HepG2 (cell line): Measurements from ENCODE around the gene FSD2. TPM values are rescaled to one million over a fixed set of nuclear protein-coding genes. Genes with fewer than 3 reads are reported as not detected.
A peak's percentile ranks its signal among the peaks of the same experiment; 100 is the strongest.

Source experiments
- ATAC-seq: fragments of 200-7000 bp; cut with Tn5 transposase; 3 replicates; pipeline ENCODE4 v1.9.1; 2020; ENCODE audit warnings: mild to moderate bottlenecking, moderate library complexity
- BruUV-seq: library from RNA; stranded (reverse); fragments of 400-500 nt; replicated peaks from 2 replicates; lab custom pipeline; 2021; lab: Mats Ljungman, UMichigan
- CTCF ChIA-PET: fragments of 300-600 bp; formaldehyde crosslinking; extraction: SDS; loops from one replicate; lab custom pipeline; 2021; ENCODE audit warnings: low total read pairs, inconsistent platforms, low intra/inter-chr PET ratio; lab: Yijun Ruan, JAX
- POLR2A ChIA-PET: fragments of 350-600 bp; sonication (Branson Sonifier 250); formaldehyde crosslinking; loops from one replicate; lab custom pipeline; 2020; ENCODE audit warnings: antibody characterized with exemption, inconsistent platforms; lab: Yijun Ruan, JAX
- DNase-seq: peaks from one replicate; pipeline ENCODE4 v3.0.0-alpha.2; 2015; ENCODE audit warnings: low spot score
- FAIRE-seq: peaks from 3 replicates; lab custom pipeline; 2011; peaks lifted over from hg19 to GRCh38; lab: Jason Lieb, UNC
- H2AFZ ChIP-seq: one replicate; pipeline ENCODE4 v1.6.1; 2011; ENCODE audit warnings: low read length, inconsistent platforms
- H3K27ac ChIP-seq: fragments of 300-600 bp; 3 replicates; pipeline ENCODE4 v1.8.0; 2011; ENCODE audit warnings: mixed run types, mild to moderate bottlenecking, mixed read lengths, low read length, inconsistent platforms; ENCODE audit not compliant: insufficient read depth; ENCODE audit errors: extremely low read length
- H3K27me3 ChIP-seq, 2 experiments: fragments of 200-600 bp in 1 of 2; 2 replicates in 1 of 2; 3 replicates in 1 of 2; pipeline versions ENCODE4 v1.6.0 to v1.8.0; 2011; ENCODE audit warnings: low read length in 2 of 2, mild to moderate bottlenecking in 2 of 2, moderate library complexity in 2 of 2, inconsistent platforms in 1 of 2; ENCODE audit not compliant: insufficient read depth in 2 of 2, control insufficient read depth in 1 of 2
- H3K36me3 ChIP-seq, 2 experiments: fragments of 200-600 bp in 1 of 2; replicated peaks in 1 of 2; 2 replicates in 1 of 2; 3 replicates in 1 of 2; pipeline versions ENCODE4 v1.5.1 to v1.8.0; 2011; ENCODE audit warnings: low read length in 2 of 2, inconsistent platforms in 1 of 2; ENCODE audit not compliant: insufficient read depth in 2 of 2, control insufficient read depth in 1 of 2
- H3K4me1 ChIP-seq: 2 replicates; pipeline ENCODE4 v1.5.1; 2012; ENCODE audit warnings: low read length, inconsistent platforms; ENCODE audit not compliant: insufficient read depth
- H3K4me2 ChIP-seq: 2 replicates; pipeline ENCODE4 v1.6.0; 2011; ENCODE audit warnings: low read depth, low read length, inconsistent platforms
- H3K4me3 ChIP-seq, 3 experiments: fragments of 200-600 bp in 1 of 3; sonication (generic), shearing (Covaris generic) in 1 of 3; replicated peaks in 1 of 3; 2 replicates each; pipeline ENCODE4 v1.5.1; 2011 to 2016; ENCODE audit warnings: low read length in 3 of 3, inconsistent platforms in 2 of 3, low read depth in 2 of 3, mild to moderate bottlenecking in 2 of 3, control low read depth in 1 of 3, mixed read lengths in 1 of 3; ENCODE audit not compliant: insufficient read depth in 1 of 3
- H3K79me2 ChIP-seq: one replicate; pipeline ENCODE4 v1.6.1; 2011; ENCODE audit warnings: low read length, inconsistent platforms; ENCODE audit not compliant: insufficient read depth
- H3K9ac ChIP-seq: 2 replicates; pipeline ENCODE4 v1.6.0; 2011; ENCODE audit warnings: mild to moderate bottlenecking, low read depth, low read length, inconsistent platforms; ENCODE audit not compliant: insufficient read depth
- H3K9me3 ChIP-seq: 2 replicates; pipeline ENCODE4 v1.5.1; 2012; ENCODE audit warnings: mild to moderate bottlenecking, low read length
- H4K20me1 ChIP-seq: 2 replicates; pipeline ENCODE4 v1.6.0; 2011; ENCODE audit warnings: inconsistent platforms, mild to moderate bottlenecking, low read length, moderate library complexity; ENCODE audit not compliant: insufficient read depth
- ASH2L ChIP-seq: fragments of 300-600, 200-600 bp; sonication (generic); IDR thresholded peaks from 2 replicates; pipeline ENCODE4 v1.7.0; 2017; ENCODE audit warnings: low read depth, mild to moderate bottlenecking, moderate library complexity, mixed read lengths, low read length; ENCODE audit not compliant: insufficient read length
- CAMTA2 ChIP-seq: sonication (generic); formaldehyde crosslinking; IDR thresholded peaks from 2 replicates; pipeline ENCODE4 v1.4.0; 2020; ENCODE audit warnings: mild to moderate bottlenecking, missing genetic modification reagents, borderline replicate concordance
- CREB1 ChIP-seq, 2 experiments: fragments of 450-650 bp in 1 of 2; IDR thresholded peaks; 2 replicates each; pipeline ENCODE4 v1.6.1; 2016 to 2017; ENCODE audit warnings: control low read depth in 1 of 2, mild to moderate bottlenecking in 1 of 2, missing compliant biosample characterization in 1 of 2, missing genetic modification characterization in 1 of 2
- DNMT3B ChIP-seq: conservative IDR thresholded peaks from 2 replicates; pipeline ENCODE4 v1.6.1; 2016; ENCODE audit warnings: missing biosample characterization, control low read depth
- EHMT2 ChIP-seq: fragments of 200-600 bp; sonication (generic); IDR thresholded peaks from 2 replicates; pipeline ENCODE4 v1.7.0; 2017; ENCODE audit warnings: antibody characterized with exemption, low read depth, low read length, borderline replicate concordance
- JUN ChIP-seq: sonication (generic); formaldehyde crosslinking; IDR thresholded peaks from 2 replicates; pipeline ENCODE4 v1.4.0; 2020; ENCODE audit warnings: mild to moderate bottlenecking, missing genetic modification reagents
- KDM2A ChIP-seq: sonication (generic); formaldehyde crosslinking; IDR thresholded peaks from 2 replicates; pipeline ENCODE4 v1.4.0; 2020; ENCODE audit warnings: low read depth, missing genetic modification reagents, borderline replicate concordance
- LBX2 ChIP-seq: sonication (generic); formaldehyde crosslinking; IDR thresholded peaks from 2 replicates; pipeline ENCODE4 v1.5.0; 2020; ENCODE audit warnings: missing genetic modification reagents, mild to moderate bottlenecking, borderline replicate concordance
- RELA ChIP-seq: sonication (generic); formaldehyde crosslinking; IDR thresholded peaks from 2 replicates; pipeline ENCODE4 v1.4.0; 2020; ENCODE audit warnings: missing genetic modification reagents
- RXRB ChIP-seq: IDR thresholded peaks from 2 replicates; pipeline ENCODE4 v1.6.1; 2016; ENCODE audit warnings: borderline replicate concordance, missing genetic modification reagents, missing compliant biosample characterization
- SAP130 ChIP-seq: IDR thresholded peaks from 2 replicates; pipeline ENCODE4 v1.6.1; 2016; ENCODE audit warnings: low read depth
- STAG1 ChIP-seq: sonication (generic); formaldehyde crosslinking; IDR thresholded peaks from 2 replicates; pipeline ENCODE4 v1.4.0; 2020; ENCODE audit warnings: missing genetic modification reagents
- ZBTB1 ChIP-seq: sonication (generic); formaldehyde crosslinking; IDR thresholded peaks from 2 replicates; pipeline ENCODE4 v1.4.0; 2020; ENCODE audit warnings: missing genetic modification reagents, borderline replicate concordance
- ZBTB42 ChIP-seq: sonication (generic); formaldehyde crosslinking; IDR thresholded peaks from 2 replicates; pipeline ENCODE4 v1.5.0; 2020; ENCODE audit warnings: mild to moderate bottlenecking, missing genetic modification reagents
- ZC3H13 ChIP-seq: sonication (generic); formaldehyde crosslinking; IDR thresholded peaks from 2 replicates; pipeline ENCODE4 v1.8.1; 2023; ENCODE audit warnings: mild to moderate bottlenecking, missing genetic modification reagents, moderate library complexity
- ZFY ChIP-seq: sonication (generic); formaldehyde crosslinking; IDR thresholded peaks from 2 replicates; pipeline ENCODE4 v1.4.0; 2020; ENCODE audit warnings: missing genetic modification reagents
- ZNF253 ChIP-seq: sonication (generic); formaldehyde crosslinking; IDR thresholded peaks from 2 replicates; pipeline ENCODE4 v1.8.0; 2022; ENCODE audit warnings: mild to moderate bottlenecking, missing genetic modification reagents, borderline replicate concordance
- ZNF331 ChIP-seq: sonication (generic); formaldehyde crosslinking; IDR thresholded peaks from 2 replicates; pipeline ENCODE4 v1.4.0; 2020; ENCODE audit warnings: missing genetic modification reagents
- ZNF432 ChIP-seq: sonication (generic); formaldehyde crosslinking; IDR thresholded peaks from 2 replicates; pipeline ENCODE4 v1.5.0; 2020; ENCODE audit warnings: missing genetic modification reagents, mild to moderate bottlenecking, borderline replicate concordance
- ZSCAN29 ChIP-seq: sonication (generic); formaldehyde crosslinking; conservative IDR thresholded peaks from 2 replicates; pipeline ENCODE4 v1.4.0; 2020; ENCODE audit warnings: mild to moderate bottlenecking, missing genetic modification reagents
- WGBS: methylation state at CpG from one replicate; pipeline ENCODE4 v1.1.6; 2017; ENCODE audit warnings: low lambda C conversion rate; 5-methylcytosine and 5-hydroxymethylcytosine counted together
- in situ Hi-C: cut with HindIII; loops from 2 replicates; pipeline ENCODE4 v1.10.0; 2017; ENCODE audit warnings: low pct_unique_long_range_greater_than_20kb; ENCODE audit not compliant: extremely low pct_ligation_motif_present
- intact Hi-C: fragments of 100-400 bp; cut with micrococcal nuclease; formaldehyde crosslinking; loops from one replicate; pipeline ENCODE4 v1.10.0; 2022; ENCODE audit not compliant: unreplicated experiment
- polyA plus RNA-seq, 8 experiments: library from polyadenylated mRNA; depleted of rRNA in 3 of 8; stranded (reverse) in 7 of 8; unstranded in 1 of 8; fragments of >200 nt; fragmentation: Illumina TruSeq in 4 of 8; extraction: Trizol in 4 of 8; gene quantifications; 2 replicates each; pipeline versions ENCODE4 v1.2.1 to v1.2.3, GENCODE V29; 2011 to 2016; ENCODE audit warnings: low read depth in 4 of 8, missing spikeins in 1 of 8, mixed read lengths in 1 of 8; ENCODE audit not compliant: insufficient read depth in 1 of 8
- total RNA-seq, 5 experiments: library from RNA; depleted of rRNA; stranded (reverse); fragments of >200 nt; fragmentation: Illumina TruSeq; extraction: Trizol; gene quantifications; 2 replicates each; pipeline ENCODE4 v1.2.3, GENCODE V29; 2016; ENCODE audit warnings: low read depth in 1 of 5
- TF ChIP-seq, protein P1 (sequence below): sonication (generic); formaldehyde crosslinking; IDR thresholded peaks from 2 replicates; pipeline ENCODE4 v1.4.0; 2020; ENCODE audit warnings: mild to moderate bottlenecking, missing genetic modification reagents
- TF ChIP-seq, protein P2 (sequence below): sonication (generic); formaldehyde crosslinking; IDR thresholded peaks from 2 replicates; pipeline ENCODE4 v1.9.0; 2021; ENCODE audit warnings: missing genetic modification reagents, mild to moderate bottlenecking, borderline replicate concordance

Gene FSD2
- total and polyA plus RNA-seq, 2 of the 13 experiments (the other 11 are each of a cell fraction or from before 2014, with no cell fraction given): not detected

GRCh38 chr15:82808634-82809041 is 2.8 kb upstream of the FSD2 start:
- Histone ChIP-seq H3K4me1 (peaks cover 36% of the 10 kb centered on the region), H3K27me3 (no peaks in the 10 kb centered on the region; a peak in 2 of 5 replicates), H3K9ac (peak overlapping the region; percentile 57), H3K79me2 (peaks cover 25% of the 10 kb centered on the region), H3K36me3 (peaks cover 0 to under 1% of the 10 kb centered on the region in 2 experiments; a peak in 2 of 5 replicates), H3K4me2 (peak overlapping the region; percentile 98), H2AFZ (peak overlapping the region; percentile 75), H3K9me3 (no peaks in the 10 kb centered on the region), H4K20me1 (peaks cover 3% of the 10 kb centered on the region; the same call in 1 of the 2 replicates), H3K4me3 (peak overlapping the region; percentile 58 to 84 (median 64)), H3K27ac (peak overlapping the region; percentile 97)
- POLR2A ChIA-PET: interaction anchor here (0.9 to 1.6 kb wide), 7 partner anchors 58 to 269 kb away, joined by 3 to 12 read pairs (median 3); partner anchors contain the start of genes RAMAC and RPS17
- peak; percentile 61 for ATAC-seq
- CTCF ChIA-PET: no interaction called here
- DNase-seq: peak; percentile 11
- intact Hi-C loops: loop anchor here (2.0 kb wide), 2 partner anchors 44 to 58 kb away; no protein-coding TSS in a partner anchor
- in situ Hi-C loops: no loop called here
- no peak for FAIRE-seq
- BruUV-seq: TSS peak; percentile 86
- WGBS: under 1% methylated on average over 9 of the region's 9 CpGs
- no peak for TF ChIP-seq RELA (CRISPR knock-in tag)
- TF ChIP-seq, protein P1, sequence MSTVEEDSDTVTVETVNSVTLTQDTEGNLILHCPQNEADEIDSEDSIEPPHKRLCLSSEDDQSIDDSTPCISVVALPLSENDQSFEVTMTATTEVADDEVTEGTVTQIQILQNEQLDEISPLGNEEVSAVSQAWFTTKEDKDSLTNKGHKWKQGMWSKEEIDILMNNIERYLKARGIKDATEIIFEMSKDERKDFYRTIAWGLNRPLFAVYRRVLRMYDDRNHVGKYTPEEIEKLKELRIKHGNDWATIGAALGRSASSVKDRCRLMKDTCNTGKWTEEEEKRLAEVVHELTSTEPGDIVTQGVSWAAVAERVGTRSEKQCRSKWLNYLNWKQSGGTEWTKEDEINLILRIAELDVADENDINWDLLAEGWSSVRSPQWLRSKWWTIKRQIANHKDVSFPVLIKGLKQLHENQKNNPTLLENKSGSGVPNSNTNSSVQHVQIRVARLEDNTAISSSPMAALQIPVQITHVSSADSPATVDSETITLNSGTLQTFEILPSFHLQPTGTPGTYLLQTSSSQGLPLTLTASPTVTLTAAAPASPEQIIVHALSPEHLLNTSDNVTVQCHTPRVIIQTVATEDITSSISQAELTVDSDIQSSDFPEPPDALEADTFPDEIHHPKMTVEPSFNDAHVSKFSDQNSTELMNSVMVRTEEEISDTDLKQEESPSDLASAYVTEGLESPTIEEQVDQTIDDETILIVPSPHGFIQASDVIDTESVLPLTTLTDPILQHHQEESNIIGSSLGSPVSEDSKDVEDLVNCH (CRISPR knock-in tag): no peak
- TF ChIP-seq ZNF253 (CRISPR knock-in tag): no peak
- TF ChIP-seq ZBTB42: 0 out of 2 replicates have a peak, but pooled peaks have one; percentile 6
- TF ChIP-seq CAMTA2 (CRISPR knock-in tag): no peak
- 0 out of 2 replicates have a peak, but pooled peaks have one; percentile 12 for TF ChIP-seq ZNF331 (CRISPR knock-in tag)
- no peak for TF ChIP-seq EHMT2
- peak; percentile 50; the same call in 1 of the 2 replicates for TF ChIP-seq ZSCAN29 (CRISPR knock-in tag)
- 0 out of 2 replicates have a peak, but pooled peaks have one; percentile 17 for TF ChIP-seq KDM2A (CRISPR knock-in tag)
- TF ChIP-seq JUN (CRISPR knock-in tag): no peak
- TF ChIP-seq SAP130: peak; percentile 6; the same call in 1 of the 2 replicates
- TF ChIP-seq ZFY (CRISPR knock-in tag): peak; percentile 42; the same call in 1 of the 2 replicates
- TF ChIP-seq ASH2L: no peak
- peak; percentile 51; the same call in 1 of the 2 replicates for TF ChIP-seq ZC3H13 (CRISPR knock-in tag)
- no peak for TF ChIP-seq ZNF432
- TF ChIP-seq ZBTB1 (CRISPR knock-in tag): no peak
- no peak for TF ChIP-seq LBX2 (CRISPR knock-in tag)
- TF ChIP-seq DNMT3B (CRISPR knock-in tag): 0 out of 2 replicates have a peak, but pooled peaks have one; percentile 29
- TF ChIP-seq RXRB: no peak
- TF ChIP-seq, protein P2, sequence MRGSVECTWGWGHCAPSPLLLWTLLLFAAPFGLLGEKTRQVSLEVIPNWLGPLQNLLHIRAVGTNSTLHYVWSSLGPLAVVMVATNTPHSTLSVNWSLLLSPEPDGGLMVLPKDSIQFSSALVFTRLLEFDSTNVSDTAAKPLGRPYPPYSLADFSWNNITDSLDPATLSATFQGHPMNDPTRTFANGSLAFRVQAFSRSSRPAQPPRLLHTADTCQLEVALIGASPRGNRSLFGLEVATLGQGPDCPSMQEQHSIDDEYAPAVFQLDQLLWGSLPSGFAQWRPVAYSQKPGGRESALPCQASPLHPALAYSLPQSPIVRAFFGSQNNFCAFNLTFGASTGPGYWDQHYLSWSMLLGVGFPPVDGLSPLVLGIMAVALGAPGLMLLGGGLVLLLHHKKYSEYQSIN (CRISPR knock-in tag): no peak
- TF ChIP-seq STAG1 (CRISPR knock-in tag): no peak
- TF ChIP-seq CREB1 (IDR thresholded peaks at IDR 0.05): no peak
- no peak for TF ChIP-seq CREB1 (CRISPR knock-in tag; IDR thresholded peaks at IDR 0.05)
